Stomach (tissue), 9 donors: Measurements from ENCODE around the gene ADORA2B. TPM values are rescaled to one million over a fixed set of nuclear protein-coding genes. Genes with fewer than 3 reads are reported as not detected.

Experiments used
- DNase-seq, 2 donors: peaks; one replicate each; pipeline versions ENCODE4 v3.0.0 to v3.0.0-alpha.2; 2013 to 2019
- H3K27ac ChIP-seq, 5 donors: fragments of 200-600 bp in 4 of 5; sonication (generic) in 4 of 5; one replicate each; pipeline ENCODE4 v1.5.1; 2013 to 2019; ENCODE audit warnings: mild to moderate bottlenecking in 1 of 5, moderate library complexity in 1 of 5
- H3K27me3 ChIP-seq, 3 donors: fragments of 200-600 bp; sonication (generic); one replicate each; pipeline ENCODE4 v1.5.1; 2017 to 2019; ENCODE audit warnings: mixed run types in 1 of 3
- H3K36me3 ChIP-seq, 4 donors: fragments of 200-600 bp; sonication (generic); 1 replicate in 3 of 4; 2 replicates in 1 of 4; pipeline ENCODE4 v1.5.1; 2016 to 2019
- H3K4me1 ChIP-seq, 4 donors: fragments of 200-600 bp; sonication (generic); one replicate each; pipeline ENCODE4 v1.5.1; 2016 to 2019
- H3K4me3 ChIP-seq, 4 donors: fragments of 200-600 bp; sonication (generic) in 3 of 4; one replicate each; pipeline ENCODE4 v1.5.1; 2016 to 2019; ENCODE audit warnings: mild to moderate bottlenecking in 1 of 4
- H3K9me3 ChIP-seq, 4 donors: fragments of 200-600 bp; sonication (generic); one replicate each; pipeline ENCODE4 v1.5.1; 2016 to 2019
- CTCF ChIP-seq, 7 experiments: fragments of 450-650 bp in 4 of 7; fragments of 200-600 bp in 3 of 7; sonication (generic) in 3 of 7; IDR thresholded peaks; one replicate each; pipeline ENCODE4 v1.5.1; 2016 to 2019; ENCODE audit warnings: antibody characterized with exemption in 7 of 7, control low read depth in 2 of 7, mild to moderate bottlenecking in 1 of 7
- EP300 ChIP-seq: sonication (generic); formaldehyde crosslinking; IDR thresholded peaks from one replicate; pipeline ENCODE4 v1.6.1; 2017; ENCODE audit warnings: antibody characterized with exemption
- POLR2A ChIP-seq, 4 donors: fragments of 450-650 bp; IDR thresholded peaks; one replicate each; pipeline ENCODE4 v1.6.1; 2016; ENCODE audit warnings: antibody characterized with exemption in 4 of 4, control low read depth in 2 of 4, mild to moderate bottlenecking in 1 of 4, moderate library complexity in 1 of 4
- POLR2AphosphoS5 ChIP-seq, 3 donors: sonication (generic); formaldehyde crosslinking; IDR thresholded peaks; one replicate each; pipeline ENCODE4 v1.6.1; 2016; ENCODE audit warnings: antibody characterized with exemption in 3 of 3
- WGBS, 5 donors: extraction: QIAGEN DNeasy Blood & Tissue Kit in 3 of 5; methylation state at CpG; one replicate each; pipeline versions ENCODE4 v1.1.5 to v1.1.7; 2013 to 2018; 5-methylcytosine and 5-hydroxymethylcytosine counted together
- intact Hi-C: fragments of 100-400 bp; cut with DNase I; formaldehyde crosslinking; loops from one replicate; pipeline ENCODE4 v1.15.1; 2023; ENCODE audit warnings: low total_unique reads
- polyA plus RNA-seq, 3 donors: library from polyadenylated mRNA; stranded (reverse); fragments of 200-250 nt; gene quantifications; one replicate each; pipeline ENCODE4 v1.2.3, GENCODE V29; 2013
- total RNA-seq, 5 donors: library from RNA; depleted of rRNA; stranded (reverse); fragments of >200 nt; gene quantifications; one replicate each; pipeline versions ENCODE4 v1.1.0 to v1.2.3, GENCODE V29; 2014 to 2016
- donor health status: healthy with polysubstance abuse.
- donor health status: Bipolar disorder and iron deficiency.
- donor health status: healthy.

ADORA2B gene
- total and polyA plus RNA-seq, 8 donors: 0.25 to 18.8 (median 2.1) TPM; not detected in 2

- intact Hi-C loops: no loop called here
- Histone ChIP-seq H3K9me3 (peaks cover 0 to 6% (median 0%) of the 10 kb centered on the region in 4 donors), H3K27ac (no peak overlapping the region), H3K4me1 (peaks cover 0 to 15% (median 3%) of the 10 kb centered on the region in 4 donors), H3K36me3 (no peaks in the 10 kb centered on the region), H3K27me3 (peaks cover 0 to 14% (median 4%) of the 10 kb centered on the region in 3 donors), H3K4me3 (no peak overlapping the region)
- WGBS, 5 donors: 67 to 74% (median 74%) methylated on average over 9 of the region's 9 CpGs
- peak; percentile 12 to 80 (median 21) for TF ChIP-seq POLR2AphosphoS5 (IDR thresholded peaks at IDR 0.05)
- TF ChIP-seq POLR2A (IDR thresholded peaks at IDR 0.05): no peak
- TF ChIP-seq CTCF (IDR thresholded peaks at IDR 0.05): no peak
- peak; percentile 60 for TF ChIP-seq EP300
- peak in 1 of 2 donors; percentile 65 for DNase-seq
Measured at GRCh38 chr17:15926039-15926740, 18.7 kb upstream of the ADORA2B start.

GRCh38 chr17:15928286-15928785, 16.6 kb upstream of the ADORA2B start:
- H3K27me3 ChIP-seq: peaks cover 0 to 14% (median 4%) of the 10 kb centered on the region in 3 donors
- no peaks in the 10 kb centered on the region for H3K36me3 ChIP-seq
- WGBS, 5 donors: 43 to 61% (median 53%) methylated on average over 9 of the region's 9 CpGs
- TF ChIP-seq CTCF (IDR thresholded peaks at IDR 0.05) (no peak), EP300 (no peak), POLR2AphosphoS5 (IDR thresholded peaks at IDR 0.05) (no peak), POLR2A (IDR thresholded peaks at IDR 0.05) (no peak)
- intact Hi-C loops: no loop called here
- H3K9me3 ChIP-seq: no peaks in the 10 kb centered on the region
- no peak overlapping the region for H3K4me3 ChIP-seq
- peaks cover 0 to 15% (median 3%) of the 10 kb centered on the region in 4 donors for H3K4me1 ChIP-seq
- no peak overlapping the region for H3K27ac ChIP-seq
- DNase-seq: no peak

GRCh38 chr17:15929941-15930340, 15.0 kb upstream of the ADORA2B start:
- no peak overlapping the region for H3K4me3 ChIP-seq
- no peak for TF ChIP-seq POLR2AphosphoS5 (IDR thresholded peaks at IDR 0.05)
- TF ChIP-seq CTCF (IDR thresholded peaks at IDR 0.05): no peak
- no peak for TF ChIP-seq POLR2A (IDR thresholded peaks at IDR 0.05)
- no peak for TF ChIP-seq EP300
- no peaks in the 10 kb centered on the region for H3K36me3 ChIP-seq
- H3K9me3 ChIP-seq: no peaks in the 10 kb centered on the region
- H3K4me1 ChIP-seq: peaks cover 0 to 15% (median 3%) of the 10 kb centered on the region in 4 donors
- intact Hi-C loops: no loop called here
- DNase-seq: no peak
- H3K27me3 ChIP-seq: peaks cover 0 to 14% (median 4%) of the 10 kb centered on the region in 3 donors
- WGBS, 5 donors: 60 to 71% (median 64%) methylated on average over 4 of the region's 4 CpGs
- H3K27ac ChIP-seq: no peak overlapping the region

GRCh38 chr17:15930426-15930825, 14.5 kb upstream of the ADORA2B start:
- Histone ChIP-seq H3K4me1 (peaks cover 0 to 14% (median 3%) of the 10 kb centered on the region in 4 donors), H3K27me3 (peaks cover 0 to 14% (median 4%) of the 10 kb centered on the region in 3 donors), H3K36me3 (no peaks in the 10 kb centered on the region), H3K27ac (no peak overlapping the region), H3K9me3 (no peaks in the 10 kb centered on the region), H3K4me3 (no peak overlapping the region)
- WGBS, 5 donors: 61 to 76% (median 74%) methylated on average over 6 of the region's 6 CpGs
- DNase-seq: no peak
- TF ChIP-seq POLR2AphosphoS5 (IDR thresholded peaks at IDR 0.05) (peak in 1 of 3 donors; percentile 17), POLR2A (IDR thresholded peaks at IDR 0.05) (no peak)
- intact Hi-C loops: no loop called here

- DNase-seq: no peak
- no peaks in the 10 kb centered on the region for H3K36me3 ChIP-seq
- TF ChIP-seq CTCF (IDR thresholded peaks at IDR 0.05): no peak
- no peak for TF ChIP-seq EP300
- no peak for TF ChIP-seq POLR2AphosphoS5 (IDR thresholded peaks at IDR 0.05)
- TF ChIP-seq POLR2A (IDR thresholded peaks at IDR 0.05): no peak
- H3K27me3 ChIP-seq: peaks cover 0 to 12% (median 4%) of the 10 kb centered on the region in 3 donors
- H3K4me3 ChIP-seq: no peak overlapping the region
- no peak overlapping the region for H3K27ac ChIP-seq
- no peaks in the 10 kb centered on the region for H3K9me3 ChIP-seq
- peaks cover 0 to 6% (median 2%) of the 10 kb centered on the region in 4 donors for H3K4me1 ChIP-seq
- intact Hi-C loops: no loop called here
Measured at GRCh38 chr17:15931394-15931793, 13.5 kb upstream of the ADORA2B start.
